Suprapubic skin (tissue), 4 donors: ENCODE results near the gene KLF13. TPM values are rescaled to one million over a fixed set of nuclear protein-coding genes. Genes with fewer than 3 reads are reported as not detected.

Experiments
- DNase-seq, 2 donors: peaks; one replicate each; pipeline ENCODE4 v3.0.0-alpha.2; 2019; ENCODE audit warnings: low spot score in 2 of 2
- H3K27ac ChIP-seq: fragments of 200-600 bp; sonication (generic); one replicate; pipeline ENCODE4 v1.5.1; 2019
- H3K27me3 ChIP-seq: fragments of 200-600 bp; sonication (generic); one replicate; pipeline ENCODE4 v1.5.1; 2019
- H3K36me3 ChIP-seq: fragments of 200-600 bp; sonication (generic); one replicate; pipeline ENCODE4 v1.5.1; 2019
- H3K4me1 ChIP-seq: fragments of 200-600 bp; sonication (generic); one replicate; pipeline ENCODE4 v1.5.1; 2019
- H3K4me3 ChIP-seq: fragments of 200-600 bp; sonication (generic); one replicate; pipeline ENCODE4 v1.5.1; 2019; ENCODE audit warnings: mild to moderate bottlenecking
- H3K9me3 ChIP-seq: fragments of 200-600 bp; sonication (generic); one replicate; pipeline ENCODE4 v1.5.1; 2019
- CTCF ChIP-seq, 2 donors: fragments of 200-600 bp in 1 of 2; fragments of 450-650 bp in 1 of 2; sonication (generic) in 1 of 2; IDR thresholded peaks; one replicate each; pipeline ENCODE4 v1.5.1; 2016 to 2019; ENCODE audit warnings: antibody characterized with exemption in 2 of 2, mild to moderate bottlenecking in 1 of 2, moderate library complexity in 1 of 2
- EP300 ChIP-seq: sonication (generic); formaldehyde crosslinking; IDR thresholded peaks from one replicate; pipeline ENCODE4 v1.6.1; 2017; ENCODE audit warnings: antibody characterized with exemption
- POLR2A ChIP-seq, 2 donors: fragments of 450-650 bp; IDR thresholded peaks; one replicate each; pipeline ENCODE4 v1.6.1; 2017; ENCODE audit warnings: antibody characterized with exemption in 2 of 2, mild to moderate bottlenecking in 2 of 2, moderate library complexity in 2 of 2
- POLR2AphosphoS5 ChIP-seq, 3 donors: sonication (generic); formaldehyde crosslinking; IDR thresholded peaks; one replicate each; pipeline ENCODE4 v1.6.1; 2017; ENCODE audit warnings: antibody characterized with exemption in 3 of 3
- WGBS: methylation state at CpG from one replicate; pipeline ENCODE4 v1.1.5; 2018; 5-methylcytosine and 5-hydroxymethylcytosine counted together
- total RNA-seq, 4 donors: library from RNA; depleted of rRNA; stranded (reverse); fragments of >200 nt; gene quantifications; one replicate each; pipeline ENCODE4 v1.1.0, GENCODE V29; 2016

Gene KLF13
- total RNA-seq, 4 donors from 2014 or later = 141 to 162 (median 145) TPM

DNA sequence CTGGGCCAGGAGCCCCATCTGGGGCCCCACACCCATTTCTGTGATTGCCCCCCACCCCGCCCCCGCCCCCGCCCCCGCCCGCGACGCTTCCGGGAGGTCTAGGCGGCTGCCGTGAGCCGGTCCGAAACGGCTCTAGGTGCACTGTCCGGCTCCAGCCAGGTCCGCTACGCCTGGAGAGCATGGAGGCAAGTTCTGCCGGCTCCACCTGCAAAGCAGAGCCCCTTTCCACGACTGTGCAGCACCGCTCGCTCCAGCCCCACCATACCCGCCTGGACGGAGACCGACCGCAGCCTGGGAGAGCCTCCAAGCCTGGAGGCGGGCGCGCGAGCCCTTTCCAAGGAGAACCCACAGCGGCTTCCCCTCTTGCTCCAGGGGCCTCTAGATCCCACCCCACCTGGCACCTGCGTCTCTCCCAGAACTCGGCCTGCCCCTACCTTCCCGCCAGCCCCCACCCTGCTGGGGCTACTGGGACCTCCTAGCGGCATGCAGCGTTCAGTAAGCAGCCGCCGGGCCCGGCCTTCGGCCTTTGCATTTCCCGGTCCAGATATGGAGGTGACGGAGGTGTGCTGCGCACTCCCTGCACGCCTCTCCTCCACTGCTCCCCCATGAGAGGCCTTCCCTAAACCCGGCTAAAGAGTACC is 66.2 kb downstream of the KLF13 start:
- peak overlapping the region; percentile 79 for H3K4me3 ChIP-seq
- DNase-seq = no peak
- H3K27me3 ChIP-seq = no peaks in the 10 kb centered on the region
- peaks cover 40% of the 10 kb centered on the region for H3K4me1 ChIP-seq
- H3K27ac ChIP-seq = peak overlapping the region; percentile 97
- no peaks in the 10 kb centered on the region for H3K9me3 ChIP-seq
- no peaks in the 10 kb centered on the region for H3K36me3 ChIP-seq
- no peak for TF ChIP-seq CTCF (IDR thresholded peaks at IDR 0.05)
- TF ChIP-seq EP300 = no peak
- TF ChIP-seq POLR2A (IDR thresholded peaks at IDR 0.05) = no peak
- TF ChIP-seq POLR2AphosphoS5 (IDR thresholded peaks at IDR 0.05) = no peak
- WGBS = 87% methylated on average over 5 of the region's 43 CpGs

- Histone ChIP-seq H3K9me3 (no peaks in the 10 kb centered on the region), H3K27me3 (no peaks in the 10 kb centered on the region), H3K4me3 (peak overlapping the region; percentile 79), H3K4me1 (peaks cover 42% of the 10 kb centered on the region), H3K36me3 (no peaks in the 10 kb centered on the region), H3K27ac (peak overlapping the region; percentile 97)
- no peak for TF ChIP-seq EP300
- no peak for TF ChIP-seq POLR2AphosphoS5 (IDR thresholded peaks at IDR 0.05)
- no peak for TF ChIP-seq CTCF (IDR thresholded peaks at IDR 0.05)
- no peak for TF ChIP-seq POLR2A (IDR thresholded peaks at IDR 0.05)
- WGBS = 88% methylated on average over 16 of the region's 21 CpGs
- no peak for DNase-seq
These were observed 66.9 kb downstream of the KLF13 start for GRCh38 chr15:31393444-31394091.

DNA sequence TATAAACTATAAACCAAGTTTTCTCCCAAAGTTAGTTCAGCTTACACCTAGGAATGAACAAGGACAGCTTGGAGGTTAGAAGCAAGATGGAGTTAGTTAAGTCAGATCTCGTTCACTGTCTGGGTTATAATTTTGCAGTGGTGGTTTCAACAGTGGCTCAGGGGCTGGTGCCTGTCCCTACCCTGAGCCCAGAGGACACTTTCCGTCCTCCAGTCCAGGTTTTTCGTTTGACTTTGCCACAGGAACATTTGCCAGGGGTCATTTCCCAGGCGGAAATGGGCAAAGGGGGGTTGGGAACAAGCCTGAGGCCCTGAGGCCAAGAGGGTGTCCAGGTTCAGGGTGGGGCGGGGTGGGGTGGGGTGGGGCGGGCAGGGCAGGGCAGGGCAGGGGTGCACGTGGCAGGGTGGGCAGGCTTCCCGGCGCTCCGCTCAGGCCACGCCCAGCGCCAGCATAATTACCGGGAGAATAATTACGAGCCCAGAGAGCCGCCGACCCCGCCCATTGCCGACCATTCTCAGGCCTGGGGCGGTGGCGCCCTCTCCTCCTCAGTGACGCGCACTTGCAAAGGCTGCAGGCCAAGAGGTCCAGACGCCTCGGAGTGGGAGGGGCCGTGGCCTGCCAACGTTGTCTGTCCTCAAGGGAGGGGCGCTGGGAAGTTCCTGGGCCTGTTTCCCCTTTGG is 70.4 kb downstream of the KLF13 start:
- H3K4me1 ChIP-seq = peaks cover 59% of the 10 kb centered on the region
- no peak for TF ChIP-seq CTCF (IDR thresholded peaks at IDR 0.05)
- TF ChIP-seq POLR2A (IDR thresholded peaks at IDR 0.05) = no peak
- TF ChIP-seq POLR2AphosphoS5 (IDR thresholded peaks at IDR 0.05) = peak in 2 of 3 donors; percentile 18 to 28
- WGBS = 18% methylated on average over 27 of the region's 27 CpGs
- peak; percentile 97 to 98 for DNase-seq
- H3K4me3 ChIP-seq = no peak overlapping the region
- H3K27ac ChIP-seq = peak overlapping the region; percentile 92
- H3K27me3 ChIP-seq = no peaks in the 10 kb centered on the region
- no peaks in the 10 kb centered on the region for H3K9me3 ChIP-seq
- no peaks in the 10 kb centered on the region for H3K36me3 ChIP-seq

GRCh38 chr15:31397851-31398661 is 71.4 kb downstream of the KLF13 start:
- peak overlapping the region; percentile 92 for H3K27ac ChIP-seq
- no peaks in the 10 kb centered on the region for H3K36me3 ChIP-seq
- no peak overlapping the region for H3K4me3 ChIP-seq
- 47% methylated on average over 19 of the region's 21 CpGs for WGBS
- no peak for DNase-seq
- no peaks in the 10 kb centered on the region for H3K9me3 ChIP-seq
- H3K4me1 ChIP-seq = peaks cover 58% of the 10 kb centered on the region
- H3K27me3 ChIP-seq = no peaks in the 10 kb centered on the region
- TF ChIP-seq POLR2AphosphoS5 (IDR thresholded peaks at IDR 0.05) (peak in 1 of 3 donors; percentile 7), POLR2A (IDR thresholded peaks at IDR 0.05) (no peak)

- peaks cover 57% of the 10 kb centered on the region for H3K4me1 ChIP-seq
- 20% methylated on average over 2 of the region's 10 CpGs for WGBS
- H3K27me3 ChIP-seq = no peaks in the 10 kb centered on the region
- no peak for DNase-seq
- H3K9me3 ChIP-seq = no peaks in the 10 kb centered on the region
- H3K4me3 ChIP-seq = no peak overlapping the region
- TF ChIP-seq EP300 (no peak), CTCF (IDR thresholded peaks at IDR 0.05) (no peak), POLR2A (IDR thresholded peaks at IDR 0.05) (no peak), POLR2AphosphoS5 (IDR thresholded peaks at IDR 0.05) (no peak)
- H3K36me3 ChIP-seq = no peaks in the 10 kb centered on the region
- H3K27ac ChIP-seq = peak overlapping the region; percentile 92
These were observed 72.2 kb downstream of the KLF13 start for GRCh38 chr15:31398677-31399301.
